Measurements from ENCODE around the gene CCDC78.

GRCh38 chr16:769934-770333 lies 43.7 kb upstream of the CCDC78 start:
- TF ChIP-seq POLR2A (IDR thresholded peaks at IDR 0.05; ENCODE audit: borderline replicate concordance, extremely low read depth, insufficient read depth, insufficient read length) (no peak), YY1 (IDR thresholded peaks at IDR 0.05; ENCODE audit: extremely low read depth, insufficient replicate concordance, low read depth, low read length) (no peak), SP1 (IDR thresholded peaks at IDR 0.05; ENCODE audit: low read depth) (no peak), CTCF (IDR thresholded peaks at IDR 0.05 in 2 of 3, conservative IDR thresholded peaks at IDR 0.05 in 1 of 3; ENCODE audit: borderline replicate concordance in 1 of 3, insufficient read depth in 1 of 3, low read depth in 2 of 3, low read length in 2 of 3) (no peak), REST (IDR thresholded peaks at IDR 0.05; ENCODE audit: low read depth) (no peak)

Measured in HCT116 (cell line).